HCT116 (cell line): ENCODE measurements around the gene MUC4. TPM values are rescaled to one million over a fixed set of nuclear protein-coding genes. Genes with fewer than 3 reads are reported as not detected.

Source experiments
- ATAC-seq: fragments of 200-7000 bp; cut with Tn5 transposase; 2 replicates; pipeline ENCODE4 v1.9.1; 2020; ENCODE audit warnings: mild to moderate bottlenecking, moderate library complexity
- BruUV-seq: library from RNA; stranded (reverse); fragments of 400-500 nt; replicated peaks from 2 replicates; lab custom pipeline; 2021; lab: Mats Ljungman, UMichigan
- CTCF ChIA-PET: fragments of 300-600 bp; sonication (Branson Sonifier 250); formaldehyde crosslinking; loops from one replicate; lab custom pipeline; 2021; ENCODE audit warnings: antibody characterized with exemption; lab: Charles Lee
- POLR2A ChIA-PET: fragments of 300-600, 350-600 bp; sonication (Branson Sonifier 250); formaldehyde crosslinking; loops from one replicate; lab custom pipeline; 2021; ENCODE audit warnings: antibody characterized with exemption; lab: Charles Lee
- RAD21 ChIA-PET, 2 experiments: fragments of 300-600 bp; sonication (Branson Sonifier 250); formaldehyde crosslinking; loops; one replicate each; lab custom pipeline; 2023; ENCODE audit warnings: low total read pairs in 2 of 2; ENCODE audit not compliant: uncharacterized antibody in 2 of 2, unreplicated experiment in 2 of 2, low non-redundant PET in 1 of 2; lab: Charles Lee
- DNase-seq: peaks from one replicate; pipeline ENCODE4 v3.0.0-alpha.2; 2010; ENCODE audit warnings: low read depth, low spot score
- H2AFZ ChIP-seq: fragments of 200-600 bp; shearing (Covaris generic), sonication (generic); 2 replicates; pipeline ENCODE4 v1.6.1; 2017; ENCODE audit warnings: low read depth, mixed run types, mixed read lengths, antibody characterized with exemption, low read length; ENCODE audit not compliant: poor library complexity, severe bottlenecking
- H3K27ac ChIP-seq: 2 replicates; pipeline ENCODE4 v1.5.1; 2012; ENCODE audit warnings: low read depth, low read length
- H3K27me3 ChIP-seq: fragments of 200-600 bp; sonication (generic); 2 replicates; pipeline ENCODE4 v1.6.1; 2016; ENCODE audit warnings: mixed run types, low read length, mixed read lengths; ENCODE audit not compliant: insufficient read depth
- H3K36me3 ChIP-seq, 2 experiments: fragments of 200-500 bp in 1 of 2; fragments of 200-600 bp in 1 of 2; sonication (Bioruptor generic) in 1 of 2; sonication (generic) in 1 of 2; 2 replicates each; pipeline versions ENCODE4 v1.5.1 to v1.6.1; 2014 to 2016; ENCODE audit warnings: low read length in 2 of 2, inconsistent platforms in 1 of 2, mixed read lengths in 1 of 2, mixed run types in 1 of 2; ENCODE audit not compliant: insufficient read depth in 2 of 2, control insufficient read depth in 1 of 2
- H3K4me1 ChIP-seq, 2 experiments: fragments of 200-600 bp in 1 of 2; sonication (generic) in 1 of 2; 2 replicates each; pipeline versions ENCODE4 v1.5.1 to v1.6.1; 2012 to 2017; ENCODE audit warnings: low read length in 2 of 2, inconsistent platforms in 1 of 2, mild to moderate bottlenecking in 1 of 2, mixed read lengths in 1 of 2, mixed run types in 1 of 2, moderate library complexity in 1 of 2; ENCODE audit not compliant: insufficient read depth in 2 of 2, control insufficient read depth in 1 of 2
- H3K4me2 ChIP-seq: fragments of 200-600 bp; sonication (generic); 2 replicates; pipeline ENCODE4 v1.6.1; 2017; ENCODE audit warnings: mixed run types, low read length, mixed read lengths
- H3K4me3 ChIP-seq, 2 experiments: fragments of 200-600 bp in 1 of 2; sonication (generic) in 1 of 2; replicated peaks in 1 of 2; 2 replicates each; pipeline ENCODE4 v1.5.1; 2011 to 2016; ENCODE audit warnings: low read length in 2 of 2, control low read depth in 1 of 2, low read depth in 1 of 2, mild to moderate bottlenecking in 1 of 2, mixed read lengths in 1 of 2, mixed run types in 1 of 2
- H3K79me2 ChIP-seq: fragments of 200-600 bp; sonication (generic); 2 replicates; pipeline ENCODE4 v1.6.1; 2017; ENCODE audit warnings: mild to moderate bottlenecking, mixed run types, low read length, moderate library complexity, mixed read lengths; ENCODE audit not compliant: insufficient read depth
- H3K9ac ChIP-seq: fragments of 200-600 bp; sonication (generic); 2 replicates; pipeline ENCODE4 v1.6.1; 2016; ENCODE audit warnings: low read length, mixed read lengths
- H3K9me2 ChIP-seq: fragments of 200-600 bp; sonication (generic), shearing (Covaris generic); 2 replicates; pipeline ENCODE4 v1.6.1; 2017; ENCODE audit warnings: mixed run types, mild to moderate bottlenecking, moderate library complexity; ENCODE audit not compliant: insufficient read depth
- H3K9me3 ChIP-seq, 2 experiments: fragments of 200-500 bp in 1 of 2; fragments of 200-600 bp in 1 of 2; sonication (Bioruptor generic) in 1 of 2; sonication (generic) in 1 of 2; 2 replicates each; pipeline ENCODE4 v1.6.1; 2014 to 2017; ENCODE audit warnings: low read length in 2 of 2, mixed read lengths in 2 of 2, inconsistent platforms in 1 of 2, low read depth in 1 of 2, mild to moderate bottlenecking in 1 of 2, mixed run types in 1 of 2, moderate library complexity in 1 of 2; ENCODE audit not compliant: control insufficient read depth in 1 of 2, insufficient read depth in 1 of 2
- H4K20me1 ChIP-seq: fragments of 200-600 bp; sonication (generic), shearing (Covaris generic); 2 replicates; pipeline ENCODE4 v1.6.1; 2017; ENCODE audit warnings: mixed run types, mild to moderate bottlenecking, moderate library complexity; ENCODE audit not compliant: insufficient read depth
- CTCF ChIP-seq, 3 experiments: fragments of 200-600 bp in 1 of 3; sonication (generic) in 1 of 3; IDR thresholded peaks in 2 of 3; conservative IDR thresholded peaks in 1 of 3; 2 replicates each; pipeline ENCODE4 v1.5.1; 2012 to 2017; ENCODE audit warnings: low read depth in 2 of 3, low read length in 2 of 3, antibody characterized with exemption in 1 of 3, borderline replicate concordance in 1 of 3, control low read depth in 1 of 3, mild to moderate bottlenecking in 1 of 3, mixed read lengths in 1 of 3, mixed run types in 1 of 3, moderate library complexity in 1 of 3; ENCODE audit not compliant: insufficient read depth in 1 of 3
- JUND ChIP-seq: IDR thresholded peaks from 2 replicates; pipeline ENCODE4 v1.6.1; 2012
- MAX ChIP-seq: IDR thresholded peaks from 2 replicates; pipeline ENCODE4 v1.6.1; 2012
- POLR2A ChIP-seq: IDR thresholded peaks from 2 replicates; pipeline ENCODE4 v1.7.0; 2011; ENCODE audit warnings: borderline replicate concordance; ENCODE audit not compliant: insufficient read depth, insufficient read length; ENCODE audit errors: extremely low read depth
- POLR2AphosphoS5 ChIP-seq: IDR thresholded peaks from 2 replicates; pipeline ENCODE4 v1.6.1; 2011; ENCODE audit warnings: mild to moderate bottlenecking, low read depth, low read length, moderate library complexity
- REST ChIP-seq: IDR thresholded peaks from 2 replicates; pipeline ENCODE4 v1.6.1; 2012; ENCODE audit warnings: low read depth
- SIN3A ChIP-seq: IDR thresholded peaks from 2 replicates; pipeline ENCODE4 v1.6.1; 2012; ENCODE audit warnings: low read depth
- intact Hi-C: fragments of 100-400 bp; cut with micrococcal nuclease; formaldehyde crosslinking; loops from 2 replicates; pipeline ENCODE4 v1.10.0; 2022
- total RNA-seq: library from RNA; stranded (reverse); gene quantifications from one replicate; pipeline ENCODE4 v1.2.1, GENCODE V29; 2021; ENCODE audit not compliant: unreplicated experiment

Gene MUC4
- total RNA-seq, 1 experiment from 2014 or later = 0.64 TPM

- Histone ChIP-seq H2AFZ (no peak overlapping the region), H3K36me3 (no peaks in the 10 kb centered on the region), H3K4me2 (no peak overlapping the region), H3K4me1 (peaks cover 0 to 6% of the 10 kb centered on the region in 2 experiments; a peak in 1 of 4 replicates), H3K27ac (no peak overlapping the region), H3K4me3 (no peak overlapping the region), H3K9me2 (no peaks in the 10 kb centered on the region), H3K9ac (no peak overlapping the region), H3K27me3 (no peaks in the 10 kb centered on the region), H4K20me1 (no peaks in the 10 kb centered on the region), H3K79me2 (no peaks in the 10 kb centered on the region), H3K9me3 (no peaks in the 10 kb centered on the region)
- ChIA-PET CTCF (no interaction called here), RAD21 (no interaction called here), POLR2A (no interaction called here)
- DNase-seq (no peak), ATAC-seq (no peak)
- intact Hi-C loops = loop anchor here (2.0 kb wide), 1 partner anchor 36 kb away; no protein-coding TSS in a partner anchor
- TF ChIP-seq POLR2A = no peak
- TF ChIP-seq MAX = no peak
- no TSS peak for BruUV-seq
Observed at GRCh38 chr3:195808741-195809290, 2.9 kb downstream of the MUC4 start.

GRCh38 chr3:195807681-195808121, 4.0 kb downstream of the MUC4 start:
- Histone ChIP-seq H3K9me3 (no peaks in the 10 kb centered on the region), H3K36me3 (no peaks in the 10 kb centered on the region), H3K4me3 (no peak overlapping the region)
- POLR2A ChIA-PET = no interaction called here
- ATAC-seq = no peak
- no peak for TF ChIP-seq JUND
- TF ChIP-seq POLR2AphosphoS5 = no peak
- no peak for TF ChIP-seq CTCF (IDR thresholded peaks at IDR 0.05 in 2 of 3, conservative IDR thresholded peaks at IDR 0.05 in 1 of 3; ENCODE audit: borderline replicate concordance in 1 of 3, insufficient read depth in 1 of 3, low read depth in 2 of 3, low read length in 2 of 3)
- TF ChIP-seq SIN3A = no peak
- no peak for TF ChIP-seq REST
- TF ChIP-seq, all 23 proteins: peak for 0
- Histone ChIP-seq H3K27me3 (no peaks in the 10 kb centered on the region), H4K20me1 (no peaks in the 10 kb centered on the region), H3K27ac (no peak overlapping the region), H3K4me2 (no peak overlapping the region), H3K79me2 (no peaks in the 10 kb centered on the region), H3K4me1 (peaks cover 0 to 6% of the 10 kb centered on the region in 2 experiments; a peak in 1 of 4 replicates), H3K9me2 (no peaks in the 10 kb centered on the region), H2AFZ (no peak overlapping the region), H3K9ac (no peak overlapping the region)
- RAD21 ChIA-PET = no interaction called here
- CTCF ChIA-PET = no interaction called here
- DNase-seq = no peak
- BruUV-seq = no TSS peak
- intact Hi-C loops = loop anchor here (2.0 kb wide), 1 partner anchor 37 kb away; no protein-coding TSS in a partner anchor
